Activated CD8-positive, alpha-beta T cell treated with anti-CD3 and anti-CD28 coated beads, Interleukin-2, amount 10 ng/mL, durations not matched to agents 7 days and 5 days (primary cell): ENCODE measurements around the gene OCSTAMP. TPM values are rescaled to one million over a fixed set of nuclear protein-coding genes. Genes with fewer than 3 reads are reported as not detected.

ENCODE experiments used
- ATAC-seq: fragments of 150-1000 bp; cut with Tn5 transposase; one replicate; pipeline ENCODE4 v1.10.0; 2021; ENCODE audit warnings: moderate library complexity
- CTCF ChIA-PET: fragments of 350-600 bp; sonication (Branson Sonifier 250); formaldehyde crosslinking; loops from one replicate; lab custom pipeline; 2021; ENCODE audit warnings: antibody characterized with exemption; lab: Charles Lee
- POLR2A ChIA-PET: fragments of 350-600 bp; sonication (Branson Sonifier 250); formaldehyde crosslinking; loops from one replicate; lab custom pipeline; 2021; ENCODE audit warnings: antibody characterized with exemption; lab: Charles Lee
- DNase-seq: peaks from one replicate; pipeline ENCODE4 v3.0.0-alpha.2; 2020
- H3K27ac Mint-ChIP-seq: one replicate; pipeline ENCODE4 v1.8.0; 2021; ENCODE audit warnings: mild to moderate bottlenecking, mixed read lengths
- H3K27me3 Mint-ChIP-seq: one replicate; pipeline ENCODE4 v1.8.0; 2021; ENCODE audit warnings: low read depth, mixed read lengths
- H3K36me3 Mint-ChIP-seq: one replicate; pipeline ENCODE4 v1.8.0; 2021; ENCODE audit warnings: low read depth, mixed read lengths
- H3K4me1 Mint-ChIP-seq: one replicate; pipeline ENCODE4 v1.8.0; 2021; ENCODE audit warnings: low read depth, mixed read lengths
- H3K4me3 Mint-ChIP-seq: one replicate; pipeline ENCODE4 v1.8.0; 2021; ENCODE audit warnings: mild to moderate bottlenecking, mixed read lengths
- H3K9me3 Mint-ChIP-seq: one replicate; pipeline ENCODE4 v1.8.0; 2022; ENCODE audit warnings: mixed read lengths; ENCODE audit not compliant: insufficient read depth
- total RNA-seq, 2 experiments: library from RNA; stranded (reverse); gene quantifications; one replicate each; pipeline ENCODE4 v1.2.3, GENCODE V29; 2021

OCSTAMP gene
- total RNA-seq, 2 experiments from 2014 or later, result not detected

DNA sequence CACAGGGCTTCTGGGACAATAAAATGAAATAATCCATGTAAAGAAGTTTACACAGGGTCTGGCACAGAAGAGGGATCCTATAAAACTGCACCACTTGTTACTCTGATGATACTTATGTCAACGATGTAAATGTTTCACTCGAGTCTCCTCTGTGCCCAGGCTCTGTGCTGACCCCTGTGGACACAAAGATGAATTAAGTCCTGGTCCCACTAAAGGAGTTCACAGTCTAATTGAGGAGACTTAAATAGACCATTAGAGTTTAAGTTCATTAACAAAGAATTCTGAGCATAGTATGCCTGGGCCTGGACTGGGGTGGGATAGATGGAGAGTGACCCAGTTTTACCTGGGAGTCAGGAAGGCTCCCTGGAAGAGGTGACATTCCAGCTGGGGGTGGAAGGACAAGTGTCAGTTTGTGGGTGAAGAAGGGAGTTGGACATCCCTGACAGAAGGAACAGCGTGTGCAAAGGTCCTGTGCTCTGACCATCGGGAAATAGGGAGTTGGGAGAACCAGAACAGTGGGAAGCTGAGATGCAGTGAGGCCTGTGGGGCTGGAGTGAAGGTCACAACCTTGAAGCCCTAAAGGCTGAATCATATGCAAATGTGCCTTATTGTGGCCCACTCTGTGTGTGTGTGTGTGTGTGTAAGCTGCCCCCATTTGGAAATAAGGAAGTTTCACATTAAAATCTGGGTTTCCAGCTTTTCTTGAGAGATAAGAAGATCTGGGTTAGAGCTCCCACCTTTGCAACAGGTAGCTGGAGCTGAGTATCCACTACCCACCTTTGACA lies 1.1 kb downstream of the OCSTAMP start:
- ATAC-seq, result no peak
- POLR2A ChIA-PET, result no interaction called here
- Mint-ChIP-seq H3K27me3 (no peaks in the 10 kb centered on the region), H3K27ac (no peak overlapping the region), H3K36me3 (no peaks in the 10 kb centered on the region), H3K4me3 (no peak overlapping the region), H3K9me3 (no peaks in the 10 kb centered on the region), H3K4me1 (peaks cover 42% of the 10 kb centered on the region)
- CTCF ChIA-PET, result interaction anchor here (0.9 to 7.8 kb wide), 6 partner anchors 9 to 136 kb away, joined by 3 to 90 read pairs (median 5); no protein-coding TSS in a partner anchor
- no peak for DNase-seq

DNA sequence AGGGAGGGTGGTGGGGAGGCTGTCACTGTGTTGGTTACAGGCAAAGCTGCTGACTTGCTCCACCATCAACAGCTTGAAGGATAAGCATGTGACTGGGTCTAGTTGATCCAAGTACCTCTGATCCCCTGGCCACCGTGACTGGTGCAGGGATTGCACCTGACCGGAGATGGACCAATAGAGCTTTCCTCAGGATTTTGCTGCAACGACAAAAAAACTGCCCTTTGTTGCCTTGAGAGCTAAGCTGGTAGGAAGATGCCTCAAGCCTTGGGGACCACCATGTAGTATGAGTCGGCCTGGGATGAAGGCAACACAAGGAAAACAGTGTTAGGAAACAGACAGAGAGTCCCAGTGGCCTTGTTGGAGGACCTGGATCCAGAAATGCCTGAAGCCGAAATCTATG lies 1.8 kb downstream of the OCSTAMP start:
- peaks cover 40% of the 10 kb centered on the region for H3K4me1 Mint-ChIP-seq
- H3K36me3 Mint-ChIP-seq, result no peaks in the 10 kb centered on the region
- H3K4me3 Mint-ChIP-seq, result no peak overlapping the region
- ChIA-PET POLR2A (no interaction called here), CTCF (interaction anchor here (0.9 to 7.8 kb wide), 3 partner anchors 8 to 132 kb away, joined by 3 to 90 read pairs (median 4); no protein-coding TSS in a partner anchor)
- H3K9me3 Mint-ChIP-seq, result no peaks in the 10 kb centered on the region
- H3K27ac Mint-ChIP-seq, result no peak overlapping the region
- ATAC-seq, result no peak
- H3K27me3 Mint-ChIP-seq, result no peaks in the 10 kb centered on the region
- no peak for DNase-seq

- ATAC-seq, result no peak
- peaks cover 35% of the 10 kb centered on the region for H3K4me1 Mint-ChIP-seq
- H3K27ac Mint-ChIP-seq, result no peak overlapping the region
- no peaks in the 10 kb centered on the region for H3K27me3 Mint-ChIP-seq
- no peaks in the 10 kb centered on the region for H3K36me3 Mint-ChIP-seq
- ChIA-PET CTCF (interaction anchor here (0.7 to 7.8 kb wide), 3 partner anchors 12 to 534 kb away, joined by 3 to 90 read pairs (median 3); no protein-coding TSS in a partner anchor), POLR2A (no interaction called here)
- no peak overlapping the region for H3K4me3 Mint-ChIP-seq
- no peaks in the 10 kb centered on the region for H3K9me3 Mint-ChIP-seq
- no peak for DNase-seq
Observed at GRCh38 chr20:46547995-46548394, 2.5 kb downstream of the OCSTAMP start.

GRCh38 chr20:46546936-46547335 lies 3.5 kb downstream of the OCSTAMP start:
- Mint-ChIP-seq H3K4me3 (no peak overlapping the region), H3K27ac (no peak overlapping the region), H3K9me3 (no peaks in the 10 kb centered on the region), H3K36me3 (no peaks in the 10 kb centered on the region), H3K27me3 (no peaks in the 10 kb centered on the region), H3K4me1 (peaks cover 25% of the 10 kb centered on the region)
- no peak for DNase-seq
- no peak for ATAC-seq
- ChIA-PET POLR2A (no interaction called here), CTCF (interaction anchor here (0.9 to 7.8 kb wide), 4 partner anchors 13 to 134 kb away, joined by 3 to 90 read pairs (median 4); no protein-coding TSS in a partner anchor)

- no peaks in the 10 kb centered on the region for H3K9me3 Mint-ChIP-seq
- ChIA-PET POLR2A (interaction anchor here (1.9 kb wide), 1 partner anchor 143 kb away, joined by 5 read pairs; the partner anchor contains the start of gene TP53RK), CTCF (interaction anchor here (0.9 to 7.8 kb wide), 6 partner anchors 14 to 134 kb away, joined by 3 to 90 read pairs (median 6); no protein-coding TSS in a partner anchor)
- H3K27me3 Mint-ChIP-seq, result no peaks in the 10 kb centered on the region
- H3K4me3 Mint-ChIP-seq, result no peak overlapping the region
- peaks cover 18% of the 10 kb centered on the region for H3K4me1 Mint-ChIP-seq
- ATAC-seq, result no peak
- no peak overlapping the region for H3K27ac Mint-ChIP-seq
- no peak for DNase-seq
- H3K36me3 Mint-ChIP-seq, result no peaks in the 10 kb centered on the region
Observed at GRCh38 chr20:46546298-46546697, 4.2 kb downstream of the OCSTAMP start.

GRCh38 chr20:46545827-46546138 lies 4.7 kb downstream of the OCSTAMP start:
- Mint-ChIP-seq H3K4me3 (no peak overlapping the region), H3K36me3 (no peaks in the 10 kb centered on the region), H3K27me3 (peaks cover 4% of the 10 kb centered on the region), H3K4me1 (peaks cover 13% of the 10 kb centered on the region), H3K9me3 (no peaks in the 10 kb centered on the region), H3K27ac (peak overlapping the region; percentile 97)
- ATAC-seq (no peak), DNase-seq (no peak)
- ChIA-PET POLR2A (interaction anchor here (1.9 kb wide), 1 partner anchor 143 kb away, joined by 5 read pairs; the partner anchor contains the start of gene TP53RK), CTCF (interaction anchor here (0.9 to 7.8 kb wide), 11 partner anchors 11 to 149 kb away, joined by 3 to 90 read pairs (median 8); partner anchors contain the start of gene TP53RK)

- DNase-seq (peak; percentile 79), ATAC-seq (peak; percentile 87)
- Mint-ChIP-seq H3K27ac (peak overlapping the region; percentile 97), H3K9me3 (no peaks in the 10 kb centered on the region), H3K36me3 (no peaks in the 10 kb centered on the region), H3K27me3 (peaks cover 10% of the 10 kb centered on the region), H3K4me1 (peaks cover 8% of the 10 kb centered on the region), H3K4me3 (peak overlapping the region; percentile 68)
- POLR2A ChIA-PET, result interaction anchor here (0.6 to 1.9 kb wide), 4 partner anchors 8 to 144 kb away, joined by 3 to 5 read pairs (median 4); partner anchors contain the start of gene TP53RK
- CTCF ChIA-PET, result interaction anchor here (0.7 to 7.8 kb wide), 25 partner anchors 7 to 575 kb away, joined by 3 to 90 read pairs (median 6); partner anchors contain the start of gene TP53RK
Observed at GRCh38 chr20:46545077-46545826, 5.2 kb downstream of the OCSTAMP start.

GRCh38 chr20:46544576-46544975 lies 5.9 kb downstream of the OCSTAMP start:
- POLR2A ChIA-PET, result interaction anchor here (0.6 to 1.9 kb wide), 4 partner anchors 9 to 144 kb away, joined by 3 to 5 read pairs (median 4); partner anchors contain the start of gene TP53RK
- no peak for DNase-seq

DNA sequence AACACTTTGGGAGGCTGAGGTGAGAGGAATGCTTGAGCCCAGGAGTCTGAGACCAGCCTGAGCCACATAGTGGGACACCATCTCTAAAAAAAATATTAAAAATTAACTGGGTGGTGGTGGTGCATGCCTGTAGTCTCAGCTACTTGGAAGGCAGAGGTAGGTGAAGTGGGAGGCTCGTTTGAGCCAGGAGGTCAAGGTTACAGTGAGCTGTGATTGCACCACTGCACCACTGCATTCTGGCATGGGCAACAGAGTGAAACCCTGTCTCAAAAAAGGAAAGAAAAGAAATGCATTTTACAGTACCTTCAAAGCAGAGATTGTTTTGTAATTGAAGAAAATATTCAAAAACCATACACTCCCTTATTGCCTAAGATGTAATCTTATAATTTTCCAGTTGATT lies 6.5 kb downstream of the OCSTAMP start:
- H3K27ac Mint-ChIP-seq, result peak overlapping the region; percentile 4
- ATAC-seq, result no peak
- peaks cover 19% of the 10 kb centered on the region for H3K27me3 Mint-ChIP-seq
- H3K9me3 Mint-ChIP-seq, result no peaks in the 10 kb centered on the region
- H3K36me3 Mint-ChIP-seq, result no peaks in the 10 kb centered on the region
- POLR2A ChIA-PET, result no interaction called here
- H3K4me1 Mint-ChIP-seq, result peaks cover 5% of the 10 kb centered on the region
- H3K4me3 Mint-ChIP-seq, result no peak overlapping the region
- CTCF ChIA-PET, result interaction anchor here (1.0 to 7.8 kb wide), 19 partner anchors 9 to 214 kb away, joined by 3 to 90 read pairs (median 8); partner anchors contain the start of gene TP53RK
- DNase-seq, result no peak

More at GRCh38 chr20:46544576-46544975, 5.9 kb downstream of the OCSTAMP start:
- Mint-ChIP-seq H3K27ac (peak overlapping the region; percentile 97), H3K36me3 (no peaks in the 10 kb centered on the region), H3K4me1 (peaks cover 5% of the 10 kb centered on the region), H3K27me3 (peaks cover 14% of the 10 kb centered on the region), H3K4me3 (peak overlapping the region; percentile 68), H3K9me3 (no peaks in the 10 kb centered on the region)
- ATAC-seq, result peak; percentile 16
- CTCF ChIA-PET, result interaction anchor here (0.7 to 7.8 kb wide), 26 partner anchors 8 to 574 kb away, joined by 3 to 90 read pairs (median 6); partner anchors contain the start of gene TP53RK

GRCh38 chr20:46543033-46543432 lies 7.4 kb downstream of the OCSTAMP start:
- Mint-ChIP-seq H3K9me3 (no peaks in the 10 kb centered on the region), H3K27me3 (peaks cover 27% of the 10 kb centered on the region), H3K4me1 (peaks cover 5% of the 10 kb centered on the region), H3K4me3 (no peak overlapping the region), H3K36me3 (no peaks in the 10 kb centered on the region), H3K27ac (no peak overlapping the region)
- ChIA-PET POLR2A (no interaction called here), CTCF (interaction anchor here (7.8 kb wide), 1 partner anchor 17 kb away, joined by 90 read pairs; no protein-coding TSS in a partner anchor)
- DNase-seq (no peak), ATAC-seq (no peak)
